Keratinocyte (primary cell): Measurements from ENCODE around the gene SATB2. TPM values are rescaled to one million over a fixed set of nuclear protein-coding genes. Genes with fewer than 3 reads are reported as not detected.

ENCODE experiments used
- DNase-seq: peaks from one replicate; pipeline ENCODE4 v3.0.0-alpha.2; 2011; ENCODE audit warnings: low read depth, missing footprints, low spot score
- FAIRE-seq: peaks from 2 replicates; lab custom pipeline; 2011; peaks lifted over from hg19 to GRCh38; lab: Jason Lieb, UNC
- H2AFZ ChIP-seq: 2 replicates; pipeline ENCODE4 v1.6.0; 2012; ENCODE audit warnings: low read length, control low read depth, inconsistent platforms; ENCODE audit not compliant: control insufficient read depth
- H3K27ac ChIP-seq: 2 replicates; pipeline ENCODE4 v1.5.1; 2011; ENCODE audit warnings: low read length; ENCODE audit not compliant: control insufficient read depth, insufficient read depth
- H3K27me3 ChIP-seq: 3 replicates; pipeline ENCODE4 v1.6.0; 2011; ENCODE audit warnings: low read length; ENCODE audit not compliant: control insufficient read depth, insufficient read depth; ENCODE audit errors: extremely low read depth
- H3K36me3 ChIP-seq, 2 experiments: 2 replicates in 1 of 2; 3 replicates in 1 of 2; pipeline ENCODE4 v1.5.1; 2011; ENCODE audit warnings: low read length in 2 of 2, mild to moderate bottlenecking in 1 of 2; ENCODE audit not compliant: control insufficient read depth in 2 of 2, insufficient read depth in 2 of 2; ENCODE audit errors: extremely low read depth in 1 of 2
- H3K4me1 ChIP-seq: 3 replicates; pipeline ENCODE4 v1.5.1; 2011; ENCODE audit warnings: low read length; ENCODE audit not compliant: control insufficient read depth, insufficient read depth; ENCODE audit errors: extremely low read depth
- H3K4me2 ChIP-seq: 3 replicates; pipeline ENCODE4 v1.6.0; 2011; ENCODE audit warnings: low read depth, low read length; ENCODE audit not compliant: control insufficient read depth, insufficient read depth; ENCODE audit errors: extremely low read depth
- H3K4me3 ChIP-seq, 3 experiments: fragments of 200-600 bp in 1 of 3; sonication (generic) in 1 of 3; 2 replicates in 2 of 3; 3 replicates in 1 of 3; pipeline ENCODE4 v1.5.1; 2011 to 2016; ENCODE audit warnings: low read length in 3 of 3, mild to moderate bottlenecking in 3 of 3, control low read depth in 2 of 3, inconsistent platforms in 1 of 3, low read depth in 1 of 3, mixed read lengths in 1 of 3, mixed run types in 1 of 3, moderate library complexity in 1 of 3; ENCODE audit not compliant: control insufficient read depth in 2 of 3, insufficient read depth in 2 of 3; ENCODE audit errors: extremely low read depth in 1 of 3
- H3K79me2 ChIP-seq: 2 replicates; pipeline ENCODE4 v1.6.0; 2012; ENCODE audit warnings: low read length; ENCODE audit not compliant: control insufficient read depth, insufficient read depth
- H3K9ac ChIP-seq: 3 replicates; pipeline ENCODE4 v1.6.0; 2011; ENCODE audit warnings: low read length; ENCODE audit not compliant: control insufficient read depth, insufficient read depth; ENCODE audit errors: extremely low read depth
- H3K9me1 ChIP-seq: 3 replicates; pipeline ENCODE4 v1.6.0; 2011; ENCODE audit warnings: low read length; ENCODE audit not compliant: control insufficient read depth, insufficient read depth; ENCODE audit errors: extremely low read depth
- H3K9me3 ChIP-seq: 2 replicates; pipeline ENCODE4 v1.5.1; 2012; ENCODE audit warnings: low read depth, low read length; ENCODE audit not compliant: control insufficient read depth
- H4K20me1 ChIP-seq: 3 replicates; pipeline ENCODE4 v1.6.0; 2011; ENCODE audit warnings: low read length; ENCODE audit not compliant: control insufficient read depth, insufficient read depth; ENCODE audit errors: extremely low read depth
- CTCF ChIP-seq, 3 experiments: IDR thresholded peaks in 1 of 3; conservative IDR thresholded peaks in 1 of 3; optimal IDR thresholded peaks in 1 of 3; 2 replicates in 2 of 3; 3 replicates in 1 of 3; pipeline versions ENCODE3 to v1.5.1; 2011; ENCODE audit warnings: low read length in 3 of 3, mild to moderate bottlenecking in 3 of 3, moderate library complexity in 2 of 3, control low read depth in 1 of 3, inconsistent platforms in 1 of 3; ENCODE audit not compliant: insufficient read depth in 2 of 3; ENCODE audit errors: extremely low read depth in 1 of 3
- EZH2 ChIP-seq: IDR thresholded peaks from one replicate; pipeline ENCODE4 v1.6.1; 2012; ENCODE audit warnings: inconsistent platforms, mild to moderate bottlenecking, low read length, moderate library complexity
- dilution Hi-C: fragments of 300-500 bp; cut with MboI; formaldehyde crosslinking; loops from one replicate; pipeline ENCODE4 v1.7.0; 2020; ENCODE audit warnings: low sequenced_read_pairs; ENCODE audit not compliant: extremely low pct_ligation_motif_present
- polyA plus RNA-seq, 5 experiments: library from polyadenylated mRNA; depleted of rRNA in 3 of 5; stranded (reverse) in 3 of 5; stranded (forward) in 1 of 5; unstranded in 1 of 5; fragments of >200 nt; gene quantifications; 1 replicate in 1 of 5; 2 replicates in 3 of 5; 3 replicates in 1 of 5; pipeline versions ENCODE4 v1.2.1 to v1.2.3, GENCODE V29; 2011 to 2012; ENCODE audit warnings: missing spikeins in 2 of 5, low read depth in 1 of 5, low replicate concordance in 1 of 5

SATB2 gene
- polyA plus RNA-seq, 1 donor (not counting 4 experiments of a cell fraction or from before 2014, with no cell fraction given): 1.4 TPM

- Histone ChIP-seq H3K27ac (no peak overlapping the region), H2AFZ (no peak overlapping the region), H3K36me3 (no peaks in the 10 kb centered on the region), H4K20me1 (no peaks in the 10 kb centered on the region), H3K27me3 (no peaks in the 10 kb centered on the region), H3K9ac (no peak overlapping the region), H3K4me2 (no peak overlapping the region), H3K9me3 (peaks cover 1% of the 10 kb centered on the region), H3K4me1 (no peaks in the 10 kb centered on the region), H3K9me1 (no peaks in the 10 kb centered on the region), H3K4me3 (no peak overlapping the region), H3K79me2 (no peaks in the 10 kb centered on the region)
- TF ChIP-seq CTCF (optimal IDR thresholded peaks at IDR 0.05 in 1 of 3, IDR thresholded peaks at IDR 0.05 in 1 of 3, conservative IDR thresholded peaks at IDR 0.05 in 1 of 3; ENCODE audit: extremely low read depth in 1 of 3, insufficient read depth in 2 of 3, low read length in 3 of 3) (no peak), EZH2 (no peak)
- FAIRE-seq (no peak), DNase-seq (no peak)
- dilution Hi-C loops: no loop called here
These were observed 236.8 kb downstream of the SATB2 start for GRCh38 chr2:199220920-199221319.

- no peaks in the 10 kb centered on the region for H3K4me1 ChIP-seq
- DNase-seq (no peak), FAIRE-seq (no peak)
- no peak overlapping the region for H3K27ac ChIP-seq
- no peak overlapping the region for H3K4me2 ChIP-seq
- no peaks in the 10 kb centered on the region for H3K9me1 ChIP-seq
- no peak overlapping the region for H3K9ac ChIP-seq
- no peaks in the 10 kb centered on the region for H3K27me3 ChIP-seq
- H4K20me1 ChIP-seq: no peaks in the 10 kb centered on the region
- no peaks in the 10 kb centered on the region for H3K36me3 ChIP-seq
- TF ChIP-seq EZH2 (no peak), CTCF (optimal IDR thresholded peaks at IDR 0.05 in 1 of 3, IDR thresholded peaks at IDR 0.05 in 1 of 3, conservative IDR thresholded peaks at IDR 0.05 in 1 of 3; ENCODE audit: extremely low read depth in 1 of 3, insufficient read depth in 2 of 3, low read length in 3 of 3) (no peak)
- dilution Hi-C loops: no loop called here
- no peak overlapping the region for H3K4me3 ChIP-seq
- no peaks in the 10 kb centered on the region for H3K79me2 ChIP-seq
- no peaks in the 10 kb centered on the region for H3K9me3 ChIP-seq
- H2AFZ ChIP-seq: no peak overlapping the region
These were observed 238.2 kb downstream of the SATB2 start for GRCh38 chr2:199219551-199219950.
